OCI-M2 (cell line): Measurements from ENCODE around the gene GXYLT1.
"Not testable (repeated sequence)": the region's sequence is repeated elsewhere in the genome, so short reads cannot be mapped to it uniquely, and the experiment has no call there.

Experiments used
- DNase-seq: peaks from one replicate; lab custom pipeline; 2025; ENCODE audit not compliant: unreplicated experiment; lab: John Stamatoyannopoulos, UW

The GXYLT1 gene

DNA sequence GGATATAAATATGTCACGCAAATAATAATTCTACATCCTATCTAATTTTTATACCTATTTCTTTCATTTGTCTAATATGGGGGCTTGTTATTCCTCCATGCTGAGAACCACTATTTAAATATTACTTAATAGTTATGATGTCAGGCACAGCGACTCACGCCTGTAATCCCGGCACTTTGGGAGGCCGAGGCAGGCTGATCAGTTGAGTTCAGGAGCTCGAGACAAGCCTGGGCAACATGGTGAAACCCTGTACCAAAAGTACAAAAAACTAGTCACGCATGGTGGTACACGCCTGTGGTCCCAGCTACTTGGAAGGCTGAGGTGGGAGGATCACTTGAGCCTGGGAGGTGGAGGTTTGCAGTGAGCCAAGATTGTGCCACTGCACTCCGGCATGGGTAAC lies 45.2 kb downstream of the GXYLT1 start:
- DNase-seq = no peak

DNA sequence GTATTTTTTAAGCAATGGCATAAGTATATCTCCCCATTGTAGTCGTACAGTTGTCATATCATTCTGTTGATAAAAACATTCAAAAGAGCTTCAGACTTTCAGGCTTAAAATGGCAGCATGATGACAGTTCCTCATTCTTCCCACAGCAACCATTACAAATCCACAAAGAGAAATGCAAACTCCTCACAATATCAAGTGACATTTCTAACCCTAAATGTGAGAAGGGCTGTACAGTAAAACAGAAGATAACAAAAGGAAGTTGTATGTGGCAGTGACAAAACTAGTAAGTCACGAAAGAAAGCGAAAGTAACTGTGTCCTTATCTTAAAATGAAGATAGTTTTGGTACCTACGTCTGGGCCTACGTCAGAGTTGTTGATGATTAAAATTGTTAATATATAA lies 46.7 kb downstream of the GXYLT1 start:
- DNase-seq = no peak

DNA sequence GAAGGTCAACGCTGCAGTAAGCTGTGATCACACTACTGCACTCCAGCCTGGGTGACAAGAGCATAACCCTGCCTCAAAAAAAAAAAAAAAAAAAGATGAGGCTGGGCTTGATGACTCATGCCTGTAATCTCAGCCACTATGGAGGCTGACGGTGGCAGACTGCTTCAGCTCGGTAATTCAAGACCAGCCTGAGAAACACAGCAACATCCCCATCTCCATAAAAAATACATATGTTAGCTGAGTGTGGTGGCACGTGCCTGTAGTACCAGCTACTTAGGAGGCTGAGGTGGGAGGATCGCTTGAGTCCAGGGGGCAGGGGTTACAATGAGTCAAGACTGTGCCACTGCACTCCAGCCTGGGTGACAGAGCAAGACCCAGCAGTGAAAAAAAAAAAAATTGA lies 50.4 kb downstream of the GXYLT1 start:
- no peak for DNase-seq

DNA sequence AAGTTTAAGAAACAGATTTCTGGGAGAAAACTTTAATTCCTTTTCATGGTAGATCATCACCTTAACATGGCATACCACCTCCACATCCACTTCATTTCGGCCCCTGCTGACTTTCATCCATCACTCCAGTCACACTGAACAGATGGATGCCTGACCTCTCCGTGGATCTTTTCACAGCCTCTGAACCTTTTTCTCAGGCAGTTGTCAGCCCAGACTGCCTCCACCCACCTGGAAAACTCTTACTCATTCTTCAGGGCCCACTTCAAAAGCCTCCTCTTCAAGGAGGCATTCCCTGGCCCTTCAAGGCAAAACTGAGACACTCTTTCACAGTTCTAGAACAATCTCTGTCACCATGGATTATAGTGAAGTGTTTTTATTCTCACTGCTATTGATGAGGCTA lies 52.9 kb downstream of the GXYLT1 start:
- DNase-seq = no peak

DNA sequence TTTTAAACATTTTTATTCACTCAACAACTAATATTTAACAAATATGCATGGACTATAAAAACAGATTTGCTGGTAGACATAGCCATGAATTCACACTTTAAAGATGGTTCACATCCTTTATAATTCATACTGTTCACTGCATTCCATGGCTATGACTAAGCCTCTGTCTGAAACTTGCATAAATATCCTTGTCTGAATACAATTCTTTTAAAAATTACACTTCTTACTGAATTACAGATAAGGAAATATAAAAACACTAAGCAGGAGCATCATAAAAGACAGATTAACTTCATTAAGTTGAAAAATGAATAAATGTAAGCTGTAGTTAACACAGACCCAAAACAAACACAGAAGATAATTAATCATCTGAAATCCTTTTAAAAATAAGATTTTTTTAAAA lies 53.8 kb downstream of the GXYLT1 start:
- no peak for DNase-seq

DNA sequence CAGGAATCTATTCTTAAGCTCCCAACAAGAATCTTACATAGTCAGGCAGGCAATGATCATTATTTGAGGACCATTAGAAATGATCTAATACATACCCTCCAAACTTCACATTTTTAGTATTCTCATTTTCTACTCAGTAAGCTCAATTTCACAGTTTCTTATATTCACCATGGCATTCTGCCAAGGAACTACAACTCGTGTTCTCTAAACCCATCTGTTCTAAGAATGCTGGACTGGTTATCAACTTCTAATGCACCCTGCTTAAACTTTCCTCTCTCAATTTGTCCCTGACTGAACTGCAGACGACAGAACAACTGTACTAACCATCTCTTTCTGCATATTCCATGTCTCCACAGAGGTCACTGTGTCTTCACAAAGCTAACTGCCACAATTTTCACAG lies 58.6 kb downstream of the GXYLT1 start:
- DNase-seq = no peak

DNA sequence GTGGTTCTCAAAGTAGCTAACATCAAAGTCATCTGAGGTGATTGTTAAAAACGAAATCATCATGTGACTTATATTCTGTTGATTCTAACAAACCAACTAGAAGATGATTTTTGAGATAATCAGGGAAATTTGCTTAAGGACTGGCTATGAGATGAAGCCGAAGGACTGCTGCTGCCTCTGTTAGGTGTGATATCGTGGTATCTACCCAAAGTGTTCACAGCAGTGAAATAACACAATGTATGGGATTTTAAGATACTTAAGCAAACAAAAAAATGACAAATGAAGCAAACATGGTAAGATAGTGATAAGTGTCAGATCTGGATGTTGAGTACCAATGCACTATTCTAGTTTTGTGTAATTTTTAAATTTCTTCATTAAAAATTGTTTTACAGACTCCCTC lies 59.1 kb downstream of the GXYLT1 start:
- no peak for DNase-seq

DNA sequence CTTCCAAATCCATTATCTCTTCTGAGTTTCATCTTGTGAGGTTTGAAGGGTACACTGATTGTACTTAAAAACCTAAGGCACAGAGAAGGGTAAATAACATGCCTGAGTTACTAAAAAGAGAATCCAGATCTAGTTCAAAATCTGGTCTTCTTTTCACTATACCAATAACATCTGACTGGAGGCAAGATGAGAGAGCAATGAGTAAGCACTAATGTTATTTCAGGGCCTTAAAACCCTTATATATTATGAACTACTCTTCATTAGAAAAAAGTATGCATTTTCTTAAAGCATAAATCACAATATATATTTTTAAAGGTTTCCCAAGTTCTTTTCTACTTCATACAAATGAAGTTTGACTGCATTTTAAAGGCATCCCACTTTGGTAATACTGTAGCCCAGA lies 60.2 kb downstream of the GXYLT1 start:
- no peak for DNase-seq

DNA sequence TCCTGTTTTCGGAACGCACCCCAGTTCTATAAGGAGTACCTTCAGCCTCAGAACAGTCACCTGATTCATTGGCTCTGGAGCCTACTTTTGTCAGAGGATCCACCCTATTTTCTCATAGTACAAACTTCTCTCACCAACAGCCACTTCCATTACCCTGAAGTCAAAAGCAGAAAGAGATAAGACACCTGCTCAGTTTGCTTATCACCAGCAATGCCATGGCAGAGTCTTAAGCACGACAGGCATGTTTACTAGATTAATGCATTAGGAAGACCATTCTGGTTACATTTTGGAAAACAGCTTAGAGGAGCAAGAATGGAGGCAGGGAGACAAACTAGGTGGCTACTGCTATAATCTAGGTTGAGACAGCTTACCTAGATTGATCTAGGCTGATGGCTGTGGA lies 67.7 kb downstream of the GXYLT1 start:
- DNase-seq = no peak

DNA sequence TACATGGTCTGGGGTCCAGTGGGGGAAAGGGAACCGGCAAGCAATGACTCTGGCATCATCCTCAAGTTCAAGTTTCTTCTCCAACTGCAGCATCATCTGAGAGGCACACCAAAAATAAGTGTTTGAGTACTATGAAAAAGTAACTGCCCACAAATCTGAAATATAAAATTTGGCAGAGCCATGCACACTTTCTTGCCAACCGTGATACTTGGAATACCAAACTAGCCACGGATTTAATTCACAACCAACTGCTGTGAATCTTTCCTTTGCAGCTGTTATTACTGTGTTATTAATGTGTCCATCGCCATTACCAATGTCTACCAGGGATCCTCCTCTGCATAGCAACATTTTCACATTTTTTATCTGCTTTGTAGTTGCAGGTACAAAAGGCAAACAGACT lies 74.6 kb downstream of the GXYLT1 start:
- no peak for DNase-seq

DNA sequence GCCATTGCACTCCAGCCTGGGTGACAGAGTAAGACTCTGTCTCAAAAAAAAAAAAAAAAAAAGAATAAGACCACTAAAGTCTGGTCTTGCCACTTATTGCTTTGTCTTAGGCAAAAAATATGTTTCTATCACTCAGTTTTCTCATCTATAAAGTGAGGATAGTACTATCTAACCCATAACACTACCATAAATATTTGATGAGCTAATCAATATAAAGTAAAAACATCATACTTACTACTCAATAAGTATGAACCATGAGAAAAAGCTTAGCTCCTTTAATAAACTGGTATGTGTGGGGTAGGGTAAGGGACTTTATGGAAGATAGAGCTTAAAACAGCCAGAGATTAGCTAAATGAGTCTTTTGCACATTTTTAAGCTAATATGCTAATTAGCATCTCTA lies 85.5 kb downstream of the GXYLT1 start:
- DNase-seq = no peak

DNA sequence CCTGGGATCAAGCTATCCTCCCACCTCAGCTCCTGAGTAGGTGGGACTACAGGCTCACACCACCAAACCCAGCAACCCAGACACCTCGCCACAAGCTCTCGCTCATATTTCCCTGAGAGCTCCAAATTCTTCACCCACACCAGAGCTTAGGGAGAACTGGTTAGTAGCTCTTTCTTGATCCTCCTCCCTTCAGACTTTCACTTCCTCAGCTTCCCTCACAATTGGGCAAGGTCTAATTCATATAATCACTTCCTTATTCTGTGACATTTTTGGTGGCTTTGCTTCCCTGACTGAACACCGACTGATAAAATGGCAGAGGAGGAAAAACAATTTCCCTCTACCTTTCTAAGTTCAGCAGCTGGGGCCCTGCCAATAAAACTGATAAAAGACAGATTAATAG lies 88.5 kb downstream of the GXYLT1 start:
- DNase-seq = no peak

DNA sequence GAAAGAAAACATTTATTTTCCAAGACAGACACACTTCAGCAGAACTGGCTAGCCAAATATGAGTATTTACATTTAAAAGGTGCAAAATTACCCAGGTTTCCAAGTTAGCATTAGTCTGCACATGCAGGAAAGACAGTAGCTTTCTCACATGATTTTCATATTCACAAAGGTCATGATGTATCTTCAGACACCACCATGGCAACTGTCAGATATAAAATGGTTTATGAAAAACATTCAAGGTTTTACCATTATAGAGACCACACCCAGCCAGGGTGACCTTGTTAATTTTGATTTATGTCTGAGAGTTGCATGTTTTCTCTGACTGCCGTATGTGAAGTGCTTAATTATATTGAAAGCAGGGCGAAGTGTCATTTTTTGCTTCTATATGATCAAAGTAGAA lies 91.2 kb downstream of the GXYLT1 start:
- no peak for DNase-seq

DNA sequence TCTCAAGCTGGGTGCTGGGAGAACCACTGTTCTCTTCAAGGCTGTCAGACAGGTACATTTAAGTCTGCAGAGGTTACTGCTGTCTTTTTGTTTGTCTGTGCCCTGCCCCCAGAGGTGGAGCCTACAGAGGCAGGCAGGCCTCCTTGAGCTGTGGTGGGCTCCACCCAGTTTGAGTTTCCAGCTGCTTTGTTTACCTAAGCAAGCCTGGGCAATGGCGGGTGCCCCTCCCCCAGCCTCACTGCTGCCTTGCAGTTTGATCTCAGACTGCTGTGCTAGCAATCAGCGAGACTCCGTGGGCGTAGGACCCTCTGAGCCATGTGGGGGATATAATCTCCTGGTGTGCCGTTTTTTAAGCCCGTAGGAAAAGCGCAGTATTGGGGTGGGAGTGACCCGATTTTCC lies 95.7 kb downstream of the GXYLT1 start:
- not testable (repeated sequence) for DNase-seq

DNA sequence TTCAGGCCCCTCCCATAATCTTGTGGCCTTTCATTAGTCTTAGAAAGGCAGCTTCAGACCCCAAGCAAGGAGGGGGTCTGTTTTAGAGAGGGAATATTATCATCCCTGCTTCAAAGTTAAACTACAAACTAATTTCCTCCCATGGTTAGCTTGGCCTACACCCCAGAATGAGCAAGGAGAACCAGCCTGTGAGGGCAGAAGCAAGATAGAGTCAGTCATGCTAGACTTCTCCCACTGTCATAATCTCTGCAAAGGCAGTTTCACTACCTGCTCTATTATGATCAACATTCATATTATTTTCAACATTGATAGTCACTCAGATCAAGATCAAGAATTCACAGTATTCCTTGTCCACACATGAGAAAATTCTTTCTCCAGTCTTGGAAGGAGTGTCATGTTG lies 105.1 kb downstream of the GXYLT1 start:
- no peak for DNase-seq

DNA sequence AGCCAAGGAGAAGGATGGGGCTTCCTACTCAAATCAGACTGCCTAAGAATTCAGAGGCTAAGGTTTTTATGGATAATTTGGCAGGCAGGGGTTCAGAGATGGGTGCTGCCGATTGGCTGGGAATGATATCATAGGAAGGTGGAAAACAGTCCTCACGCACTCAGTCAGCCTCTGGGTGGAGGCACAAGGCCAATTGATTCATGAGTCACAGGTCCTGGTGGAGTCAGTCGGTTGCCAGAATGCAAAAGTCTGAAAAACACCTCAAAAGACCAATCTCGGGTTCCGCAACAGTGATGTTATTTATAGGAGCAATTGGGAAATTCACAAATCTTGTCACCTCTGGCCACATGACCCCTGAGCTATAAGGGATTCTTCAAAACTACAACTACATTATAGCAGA lies 105.5 kb downstream of the GXYLT1 start:
- no peak for DNase-seq

DNA sequence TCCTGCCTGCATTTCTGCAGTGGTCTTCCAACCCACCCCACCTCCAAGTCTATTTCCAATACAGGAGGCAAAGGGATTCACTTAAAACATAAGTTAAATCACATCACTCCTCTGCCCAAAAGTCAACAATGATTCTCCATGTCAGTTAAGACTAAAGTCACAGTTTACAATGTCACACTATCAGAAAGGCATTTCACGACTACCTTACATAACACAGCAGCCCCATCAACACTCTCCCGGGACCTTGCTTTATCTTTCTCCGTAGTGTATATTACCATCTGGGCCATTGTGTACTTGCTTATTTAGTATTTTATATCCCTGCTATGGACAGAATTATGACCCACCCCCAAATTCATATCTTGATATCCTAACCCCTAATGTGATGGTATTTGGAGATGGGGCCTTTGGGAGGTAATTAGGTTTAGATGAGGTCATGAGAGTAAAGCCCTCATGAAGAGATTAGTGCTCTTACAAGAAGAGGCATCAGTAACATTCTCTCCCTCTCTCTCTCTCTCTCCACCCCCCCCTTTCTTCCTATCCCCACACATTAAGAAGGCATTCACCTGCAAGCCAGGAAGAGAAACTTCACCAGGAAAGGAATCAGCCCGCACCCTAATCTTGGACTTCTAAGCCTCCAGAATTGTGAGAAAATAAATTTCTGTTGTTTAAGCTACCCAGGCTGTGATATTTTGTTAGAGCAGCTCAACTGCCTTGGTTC lies 112.7 kb downstream of the GXYLT1 start:
- no peak for DNase-seq
